Cortex of kidney (tissue), 1 donor: ENCODE data around the gene SRBD1.

Experiments used
- DNase-seq: peaks from one replicate; lab custom pipeline; 2025; lab: John Stamatoyannopoulos, UW

SRBD1 gene

GRCh38 chr2:45418532-45418931 lies 192.5 kb downstream of the SRBD1 start:
- DNase-seq = no peak

- DNase-seq = no peak
Observed at GRCh38 chr2:45415534-45416123, 195.4 kb downstream of the SRBD1 start.

GRCh38 chr2:45412754-45413379 lies 198.2 kb downstream of the SRBD1 start:
- DNase-seq = no peak

GRCh38 chr2:45409677-45410076 lies 201.4 kb downstream of the SRBD1 start:
- no peak for DNase-seq

- no peak for DNase-seq
Observed at GRCh38 chr2:45406621-45407020, 204.4 kb downstream of the SRBD1 start.

GRCh38 chr2:45404807-45405297 lies 206.2 kb downstream of the SRBD1 start:
- no peak for DNase-seq

GRCh38 chr2:45403036-45403435 lies 208.0 kb downstream of the SRBD1 start:
- DNase-seq = no peak

- DNase-seq = no peak
Observed at GRCh38 chr2:45401431-45401922, 209.6 kb downstream of the SRBD1 start.

GRCh38 chr2:45399040-45399784 lies 211.9 kb downstream of the SRBD1 start:
- DNase-seq = no peak

- DNase-seq = no peak
Observed at GRCh38 chr2:45397292-45397691, 213.8 kb downstream of the SRBD1 start.

- no peak for DNase-seq
Observed at GRCh38 chr2:45396671-45397070, 214.4 kb downstream of the SRBD1 start.

- no peak for DNase-seq
Observed at GRCh38 chr2:45394842-45395241, 216.2 kb downstream of the SRBD1 start.

- no peak for DNase-seq
Observed at GRCh38 chr2:45394216-45394615, 216.9 kb downstream of the SRBD1 start.

- DNase-seq = no peak
Observed at GRCh38 chr2:45391866-45392265, 219.2 kb downstream of the SRBD1 start.

GRCh38 chr2:45390861-45391260 lies 220.2 kb downstream of the SRBD1 start:
- DNase-seq = no peak

- no peak for DNase-seq
Observed at GRCh38 chr2:45390441-45390840, 220.6 kb downstream of the SRBD1 start.

- DNase-seq = no peak
Observed at GRCh38 chr2:45388541-45389100, 222.4 kb downstream of the SRBD1 start.

GRCh38 chr2:45382744-45383143 lies 228.3 kb downstream of the SRBD1 start:
- no peak for DNase-seq

GRCh38 chr2:45380131-45380836 lies 230.8 kb downstream of the SRBD1 start:
- no peak for DNase-seq

GRCh38 chr2:45379399-45380087 lies 231.5 kb downstream of the SRBD1 start:
- no peak for DNase-seq

- DNase-seq = no peak
Observed at GRCh38 chr2:45373534-45373933, 237.5 kb downstream of the SRBD1 start.
